RWPE2 (cell line): ENCODE measurements around the gene NDUFA13.

Experiments
- ATAC-seq: fragments of 200-7000 bp; cut with Tn5 transposase; 3 replicates; pipeline ENCODE4 v1.9.1; 2021; ENCODE audit warnings: low read depth
- DNase-seq: peaks from one replicate; pipeline ENCODE4 v3.0.0-alpha.2; 2020; ENCODE audit warnings: low spot score
- H3K27ac ChIP-seq: fragments of 450-650 bp; 2 replicates; pipeline ENCODE4 v1.5.1; 2017; ENCODE audit warnings: mild to moderate bottlenecking; ENCODE audit not compliant: poor library complexity, severe bottlenecking
- H3K27me3 ChIP-seq: fragments of 250-450 bp; sonication (Bioruptor Pico); 2 replicates; pipeline ENCODE4 v1.5.1; 2021; ENCODE audit warnings: mild to moderate bottlenecking, moderate library complexity; ENCODE audit not compliant: insufficient read depth, poor library complexity, severe bottlenecking
- H3K36me3 ChIP-seq: fragments of 250-450 bp; sonication (Bioruptor Pico); 2 replicates; pipeline ENCODE4 v1.5.1; 2020; ENCODE audit warnings: low read depth, mild to moderate bottlenecking, moderate library complexity
- H3K4me1 ChIP-seq: fragments of 250-450 bp; sonication (Bioruptor Pico); 2 replicates; pipeline ENCODE4 v1.5.1; 2021; ENCODE audit warnings: mild to moderate bottlenecking, moderate library complexity; ENCODE audit not compliant: insufficient read depth, poor library complexity, severe bottlenecking
- H3K4me3 ChIP-seq: fragments of 250-450 bp; sonication (Bioruptor Pico); 2 replicates; pipeline ENCODE4 v1.5.1; 2021; ENCODE audit warnings: mild to moderate bottlenecking, moderate library complexity; ENCODE audit not compliant: severe bottlenecking
- H3K9me3 ChIP-seq: fragments of 250-450 bp; sonication (Bioruptor Pico); 2 replicates; pipeline ENCODE4 v1.5.1; 2021; ENCODE audit warnings: mild to moderate bottlenecking, moderate library complexity; ENCODE audit not compliant: severe bottlenecking
- CTCF ChIP-seq: fragments of 450-650 bp; IDR thresholded peaks from one replicate; pipeline ENCODE4 v1.5.1; 2017; ENCODE audit warnings: mild to moderate bottlenecking, moderate library complexity; ENCODE audit not compliant: poor library complexity, severe bottlenecking

The NDUFA13 gene

GRCh38 chr19:19482809-19483596 is 33.0 kb upstream of the NDUFA13 start:
- Histone ChIP-seq H3K27ac (no peak overlapping the region), H3K9me3 (no peaks in the 10 kb centered on the region), H3K4me1 (peaks cover 13% of the 10 kb centered on the region), H3K36me3 (peaks cover 10% of the 10 kb centered on the region; the same call in 1 of the 2 replicates), H3K4me3 (no peak overlapping the region), H3K27me3 (no peaks in the 10 kb centered on the region)
- no peak for DNase-seq
- no peak for TF ChIP-seq CTCF
- ATAC-seq: no peak

GRCh38 chr19:19485161-19485997 is 30.6 kb upstream of the NDUFA13 start:
- no peak for DNase-seq
- Histone ChIP-seq H3K27ac (peak overlapping the region; percentile 86), H3K4me3 (no peak overlapping the region), H3K27me3 (no peaks in the 10 kb centered on the region), H3K4me1 (peaks cover 28% of the 10 kb centered on the region), H3K36me3 (no peaks in the 10 kb centered on the region; the same call in 1 of the 2 replicates), H3K9me3 (no peaks in the 10 kb centered on the region)
- TF ChIP-seq CTCF: no peak
- ATAC-seq: no peak; the same call in 2 of the 3 replicates

- Histone ChIP-seq H3K27ac (peak overlapping the region; percentile 86), H3K27me3 (no peaks in the 10 kb centered on the region), H3K4me1 (peaks cover 28% of the 10 kb centered on the region), H3K4me3 (no peak overlapping the region), H3K9me3 (no peaks in the 10 kb centered on the region), H3K36me3 (peaks cover 5% of the 10 kb centered on the region)
- no peak for TF ChIP-seq CTCF
- no peak for ATAC-seq
- no peak for DNase-seq
These were observed 30.1 kb upstream of the NDUFA13 start for GRCh38 chr19:19485998-19486290.

GRCh38 chr19:19486343-19487076 is 29.5 kb upstream of the NDUFA13 start:
- no peak for TF ChIP-seq CTCF
- H3K27me3 ChIP-seq: no peaks in the 10 kb centered on the region
- no peak overlapping the region for H3K4me3 ChIP-seq
- H3K9me3 ChIP-seq: no peaks in the 10 kb centered on the region
- H3K36me3 ChIP-seq: peaks cover 11% of the 10 kb centered on the region
- DNase-seq (no peak), ATAC-seq (no peak)
- peak overlapping the region; percentile 86 for H3K27ac ChIP-seq
- peaks cover 28% of the 10 kb centered on the region for H3K4me1 ChIP-seq
